ENCODE data around the gene BLOC1S6. TPM values are rescaled to one million over a fixed set of nuclear protein-coding genes. Genes with fewer than 3 reads are reported as not detected.
"Not testable (repeated sequence)": the region's sequence is repeated elsewhere in the genome, so short reads cannot be mapped to it uniquely, and the experiment has no call there.

Gene BLOC1S6
- total RNA-seq, 1 donor from 2014 or later: 44.3 TPM

DNA sequence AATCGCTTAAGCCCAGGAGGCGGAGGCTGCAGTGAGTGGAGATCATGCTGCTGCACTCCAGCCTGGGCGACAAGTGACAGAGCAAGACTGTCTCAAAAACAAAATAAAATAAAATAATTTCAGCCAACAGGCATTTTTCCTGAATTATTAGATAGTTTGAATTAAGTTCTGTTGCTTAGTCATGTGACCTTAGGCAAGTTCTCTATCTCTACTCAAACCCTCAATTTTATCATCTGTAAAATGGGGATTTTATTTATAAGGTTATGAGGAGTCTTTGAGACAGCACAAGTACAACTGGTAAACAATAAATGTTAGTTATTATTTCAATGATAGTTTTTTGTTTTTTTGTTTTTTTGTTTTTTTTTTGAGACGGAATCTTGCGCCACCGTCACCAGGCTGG, 60.6 kb downstream of the BLOC1S6 start:
- Mint-ChIP-seq H3K9me3 (no peaks in the 10 kb centered on the region), H3K4me1 (peaks cover 7% of the 10 kb centered on the region), H3K27ac (no peak overlapping the region), H3K36me3 (no peaks in the 10 kb centered on the region), H3K27me3 (ENCODE audit: low read depth) (no peaks in the 10 kb centered on the region), H3K4me3 (no peak overlapping the region)
- DNase-seq (ENCODE audit: low spot score in 2 of 2, unreplicated experiment in 2 of 2): no peak
- TF ChIP-seq, protein P1, sequence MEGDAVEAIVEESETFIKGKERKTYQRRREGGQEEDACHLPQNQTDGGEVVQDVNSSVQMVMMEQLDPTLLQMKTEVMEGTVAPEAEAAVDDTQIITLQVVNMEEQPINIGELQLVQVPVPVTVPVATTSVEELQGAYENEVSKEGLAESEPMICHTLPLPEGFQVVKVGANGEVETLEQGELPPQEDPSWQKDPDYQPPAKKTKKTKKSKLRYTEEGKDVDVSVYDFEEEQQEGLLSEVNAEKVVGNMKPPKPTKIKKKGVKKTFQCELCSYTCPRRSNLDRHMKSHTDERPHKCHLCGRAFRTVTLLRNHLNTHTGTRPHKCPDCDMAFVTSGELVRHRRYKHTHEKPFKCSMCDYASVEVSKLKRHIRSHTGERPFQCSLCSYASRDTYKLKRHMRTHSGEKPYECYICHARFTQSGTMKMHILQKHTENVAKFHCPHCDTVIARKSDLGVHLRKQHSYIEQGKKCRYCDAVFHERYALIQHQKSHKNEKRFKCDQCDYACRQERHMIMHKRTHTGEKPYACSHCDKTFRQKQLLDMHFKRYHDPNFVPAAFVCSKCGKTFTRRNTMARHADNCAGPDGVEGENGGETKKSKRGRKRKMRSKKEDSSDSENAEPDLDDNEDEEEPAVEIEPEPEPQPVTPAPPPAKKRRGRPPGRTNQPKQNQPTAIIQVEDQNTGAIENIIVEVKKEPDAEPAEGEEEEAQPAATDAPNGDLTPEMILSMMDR (IDR thresholded peaks at IDR 0.05; ENCODE audit: unreplicated experiment): no peak

DNA sequence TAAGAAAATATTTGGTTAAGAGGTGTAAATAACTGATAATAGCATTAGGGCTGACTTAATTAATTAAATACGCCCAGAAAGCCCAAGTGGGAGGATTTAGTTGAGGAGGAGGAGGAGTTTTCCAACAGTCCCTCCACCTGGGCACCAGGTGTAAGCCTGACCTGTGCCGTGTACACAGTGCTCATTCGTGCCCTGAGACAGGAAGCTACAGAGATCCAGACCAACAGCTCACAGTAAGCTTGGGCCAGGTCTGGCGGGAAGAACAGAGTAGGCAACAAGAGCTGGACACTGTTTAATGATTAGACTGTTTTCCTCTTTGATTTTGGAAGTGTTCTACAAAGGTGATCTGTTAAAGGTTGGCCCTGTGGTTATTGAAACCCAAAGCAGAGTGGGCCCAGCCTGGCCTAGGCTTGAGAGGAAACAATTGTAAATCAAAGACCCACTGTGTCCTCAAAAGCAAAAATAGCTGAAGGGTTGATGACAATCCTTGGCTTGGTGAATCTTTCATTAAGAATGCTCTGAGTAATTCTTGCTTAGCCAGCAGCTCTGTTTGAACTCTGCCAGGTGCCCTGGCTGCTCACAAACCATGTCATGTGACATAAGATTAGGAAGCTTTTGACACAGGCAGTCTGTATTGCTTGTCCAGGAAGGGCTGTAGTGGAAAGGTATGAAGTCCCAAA, 61.5 kb downstream of the BLOC1S6 start:
- Mint-ChIP-seq H3K27me3 (ENCODE audit: low read depth) (no peaks in the 10 kb centered on the region), H3K9me3 (no peaks in the 10 kb centered on the region), H3K36me3 (no peaks in the 10 kb centered on the region), H3K4me3 (no peak overlapping the region), H3K27ac (no peak overlapping the region), H3K4me1 (peaks cover 7% of the 10 kb centered on the region)
- DNase-seq (ENCODE audit: low spot score in 2 of 2, unreplicated experiment in 2 of 2): no peak
- TF ChIP-seq, protein P1 (IDR thresholded peaks at IDR 0.05; ENCODE audit: unreplicated experiment): no peak

DNA sequence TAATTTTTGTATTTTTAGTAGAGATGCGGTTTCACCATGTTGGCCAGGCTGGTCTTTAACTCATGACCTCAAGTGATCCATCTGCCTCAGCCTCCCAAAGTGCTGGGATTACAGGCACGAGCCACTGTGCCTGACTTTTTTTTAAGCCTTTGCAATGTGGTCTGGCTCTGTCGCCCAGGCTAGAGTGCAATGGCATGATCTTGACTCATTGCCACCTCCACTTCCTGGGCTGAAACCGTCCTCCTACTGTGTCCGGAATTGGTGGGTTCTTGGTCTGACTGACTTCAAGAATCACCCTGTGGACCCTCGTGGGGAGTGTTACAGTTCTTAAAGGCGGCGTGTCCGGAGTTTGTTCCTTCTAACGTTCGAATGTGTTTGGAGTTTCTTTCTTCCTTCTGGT, 62.8 kb downstream of the BLOC1S6 start:
- not testable (repeated sequence) for DNase-seq (ENCODE audit: low spot score in 2 of 2, unreplicated experiment in 2 of 2); H3K27ac Mint-ChIP-seq; H3K27me3 Mint-ChIP-seq (ENCODE audit: low read depth); H3K9me3 Mint-ChIP-seq; H3K4me1 Mint-ChIP-seq; H3K36me3 Mint-ChIP-seq; H3K4me3 Mint-ChIP-seq

DNA sequence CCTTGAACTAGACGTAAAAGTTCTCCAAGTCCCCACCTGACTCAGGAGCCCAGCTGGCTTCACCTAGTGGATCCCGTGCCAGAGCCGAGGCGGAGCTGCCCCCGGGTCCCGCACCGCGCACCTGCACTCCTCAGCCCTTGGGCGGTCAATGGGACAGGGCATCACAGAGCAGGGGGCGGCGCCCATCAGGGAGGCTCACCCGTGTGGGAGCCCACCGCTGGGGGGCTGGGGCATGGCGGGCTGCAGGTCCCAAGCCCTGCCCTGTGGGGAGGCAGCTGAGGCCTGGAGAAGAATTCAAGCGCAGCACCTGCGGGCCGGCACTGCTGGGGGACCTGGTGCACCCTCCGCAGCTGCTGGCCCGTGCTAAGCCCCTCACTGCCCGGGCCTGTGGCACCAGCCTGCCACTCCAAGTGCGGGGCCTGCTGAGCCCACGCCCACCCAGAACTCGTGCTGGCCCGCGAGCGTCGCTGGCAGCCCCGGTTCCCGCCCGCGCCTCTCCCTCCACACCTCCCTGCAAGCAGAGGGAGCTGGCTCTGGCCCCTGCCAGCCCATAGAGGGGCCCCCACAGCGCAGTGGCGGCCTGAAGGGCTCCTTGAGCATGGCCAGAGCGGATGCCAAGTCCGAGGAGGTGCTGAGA, 63.8 kb downstream of the BLOC1S6 start:
- Mint-ChIP-seq H3K4me3 (no peak overlapping the region), H3K27me3 (ENCODE audit: low read depth) (no peaks in the 10 kb centered on the region)

DNA sequence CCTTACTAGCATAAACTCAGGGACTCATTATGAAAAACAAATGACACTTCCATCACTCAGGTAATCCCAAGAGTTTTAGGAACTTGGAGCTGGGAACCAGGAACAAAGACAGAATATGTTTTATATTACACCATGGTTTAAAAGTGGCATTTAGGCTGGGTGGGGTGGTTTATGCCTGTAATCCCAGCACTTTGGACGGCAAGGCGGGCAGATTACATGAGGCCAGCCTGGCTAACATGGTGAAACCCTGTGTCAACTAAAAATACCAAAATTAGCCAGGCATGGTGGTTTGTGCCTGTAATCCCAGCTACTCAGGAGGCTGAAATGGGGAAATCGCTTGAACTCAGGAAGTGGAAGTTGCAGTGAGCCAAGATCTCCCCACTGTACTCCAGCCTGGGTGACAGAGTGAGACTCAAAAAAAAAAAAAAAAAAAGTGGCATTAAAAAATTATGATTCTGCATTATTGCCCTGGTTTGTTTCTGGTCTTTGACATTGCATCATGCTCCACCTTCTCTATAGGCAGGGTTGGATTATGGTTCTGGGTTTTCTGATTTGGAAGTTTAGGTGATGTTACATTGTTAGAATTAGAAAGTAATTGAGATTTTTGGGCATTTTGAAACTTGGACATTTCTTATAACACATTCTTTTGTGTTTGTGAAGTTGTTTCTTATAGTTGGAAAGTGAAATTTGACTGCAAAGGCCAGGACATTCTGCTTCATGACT, 66.7 kb downstream of the BLOC1S6 start:
- DNase-seq (ENCODE audit: low spot score in 2 of 2, unreplicated experiment in 2 of 2): no peak
- TF ChIP-seq, protein P1 (IDR thresholded peaks at IDR 0.05; ENCODE audit: unreplicated experiment): no peak
- H3K27me3 Mint-ChIP-seq (ENCODE audit: low read depth): no peaks in the 10 kb centered on the region
- H3K36me3 Mint-ChIP-seq: no peaks in the 10 kb centered on the region
- no peaks in the 10 kb centered on the region for H3K9me3 Mint-ChIP-seq
- H3K4me1 Mint-ChIP-seq: peaks cover 10% of the 10 kb centered on the region
- H3K27ac Mint-ChIP-seq: no peak overlapping the region
- no peak overlapping the region for H3K4me3 Mint-ChIP-seq

More for the DNA sequence above, 63.8 kb downstream of the BLOC1S6 start:
- Mint-ChIP-seq H3K27ac (no peak overlapping the region), H3K9me3 (no peaks in the 10 kb centered on the region), H3K4me1 (no peaks in the 10 kb centered on the region), H3K36me3 (no peaks in the 10 kb centered on the region)
- DNase-seq (ENCODE audit: low spot score in 2 of 2, unreplicated experiment in 2 of 2): no peak
- TF ChIP-seq, protein P1 (IDR thresholded peaks at IDR 0.05; ENCODE audit: unreplicated experiment): no peak

DNA sequence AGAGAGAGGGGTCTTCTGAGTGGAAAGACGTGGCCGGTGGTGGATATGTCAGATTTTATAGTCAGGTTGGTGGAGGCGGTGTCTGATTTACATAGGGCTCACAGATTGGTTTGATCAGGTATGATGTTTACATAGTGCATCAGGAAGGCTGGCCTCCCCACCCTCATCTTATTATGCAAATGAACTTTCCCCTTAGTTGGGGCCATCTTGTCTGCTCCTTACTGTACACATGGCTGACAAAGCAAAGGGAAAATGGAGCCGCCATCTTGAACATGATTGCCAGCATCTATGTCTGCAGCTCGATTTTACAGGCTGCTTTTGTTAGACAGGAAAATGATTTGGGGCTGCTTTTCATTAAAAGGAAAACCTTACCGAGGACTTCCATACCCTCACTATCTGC, 67.6 kb downstream of the BLOC1S6 start:
- no peak overlapping the region for H3K27ac Mint-ChIP-seq
- no peaks in the 10 kb centered on the region for H3K36me3 Mint-ChIP-seq
- no peak overlapping the region for H3K4me3 Mint-ChIP-seq
- peaks cover 10% of the 10 kb centered on the region for H3K4me1 Mint-ChIP-seq
- no peaks in the 10 kb centered on the region for H3K9me3 Mint-ChIP-seq
- TF ChIP-seq, protein P1 (IDR thresholded peaks at IDR 0.05; ENCODE audit: unreplicated experiment): no peak
- no peak for DNase-seq (ENCODE audit: low spot score in 2 of 2, unreplicated experiment in 2 of 2)
- H3K27me3 Mint-ChIP-seq (ENCODE audit: low read depth): no peaks in the 10 kb centered on the region

Measured in mesothelial cell of epicardium (in vitro differentiated cells).